DMS53 (cell line): ENCODE results near the gene MAD2L2.
A peak's percentile ranks its signal among the peaks of the same experiment; 100 is the strongest.

Experiments used
- DNase-seq: peaks from one replicate; lab custom pipeline; 2025; lab: John Stamatoyannopoulos, UW

MAD2L2 gene

DNA sequence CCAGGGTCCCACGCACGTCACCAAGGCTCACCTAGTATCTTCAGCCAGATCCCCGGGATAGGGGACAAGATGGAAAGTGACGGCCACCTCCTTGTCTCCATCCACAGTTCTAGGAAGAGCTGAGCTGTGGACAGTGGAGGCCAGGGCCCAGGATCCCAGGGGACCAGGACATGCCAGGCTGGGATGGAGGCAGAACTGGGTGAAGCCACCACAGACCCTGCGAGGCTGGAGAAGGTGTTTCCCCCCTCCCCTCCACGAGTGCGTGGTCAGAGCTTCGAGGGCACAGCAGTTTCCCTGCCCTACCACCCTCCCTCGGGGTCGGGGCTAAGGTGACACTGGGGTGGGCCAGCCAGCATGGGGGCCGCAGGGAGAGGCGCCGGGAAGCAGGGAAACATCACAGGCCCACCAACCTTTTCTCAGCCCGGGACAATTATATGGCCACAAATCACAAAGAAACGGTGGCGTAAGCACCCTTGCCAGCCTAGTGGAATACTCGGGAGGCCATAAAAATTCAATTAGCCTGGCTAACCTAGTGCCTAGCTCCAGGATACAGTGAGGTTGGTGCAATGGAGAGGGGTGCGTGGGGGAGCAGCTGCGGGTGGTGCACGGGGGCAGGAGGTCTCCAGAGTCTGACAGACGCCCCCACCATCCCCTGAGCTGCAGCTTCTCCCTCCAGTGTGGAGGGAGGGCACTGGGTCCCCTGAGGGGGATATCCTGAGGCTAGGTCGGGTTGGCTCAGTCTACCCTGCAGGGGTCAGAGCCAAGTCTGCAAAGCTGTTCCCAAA lies 23.9 kb upstream of the MAD2L2 start:
- no peak for DNase-seq

DNA sequence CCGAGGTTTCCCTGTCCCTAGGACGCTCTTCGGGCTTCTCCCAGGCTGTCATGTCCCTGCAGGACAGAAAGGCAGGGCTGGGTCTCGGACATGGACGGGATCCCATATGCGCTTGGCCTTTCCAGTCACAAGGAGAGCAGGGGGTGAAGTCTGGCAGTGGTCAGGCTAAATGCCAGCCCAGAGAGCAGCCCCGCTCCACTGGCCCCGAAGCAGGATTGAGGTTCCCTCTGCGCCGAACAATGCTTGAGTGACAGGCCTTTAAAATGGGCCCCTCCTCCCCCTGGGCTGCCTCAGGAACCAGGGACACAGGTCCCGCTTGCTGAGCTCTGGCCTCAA lies 23.2 kb upstream of the MAD2L2 start:
- no peak for DNase-seq

DNA sequence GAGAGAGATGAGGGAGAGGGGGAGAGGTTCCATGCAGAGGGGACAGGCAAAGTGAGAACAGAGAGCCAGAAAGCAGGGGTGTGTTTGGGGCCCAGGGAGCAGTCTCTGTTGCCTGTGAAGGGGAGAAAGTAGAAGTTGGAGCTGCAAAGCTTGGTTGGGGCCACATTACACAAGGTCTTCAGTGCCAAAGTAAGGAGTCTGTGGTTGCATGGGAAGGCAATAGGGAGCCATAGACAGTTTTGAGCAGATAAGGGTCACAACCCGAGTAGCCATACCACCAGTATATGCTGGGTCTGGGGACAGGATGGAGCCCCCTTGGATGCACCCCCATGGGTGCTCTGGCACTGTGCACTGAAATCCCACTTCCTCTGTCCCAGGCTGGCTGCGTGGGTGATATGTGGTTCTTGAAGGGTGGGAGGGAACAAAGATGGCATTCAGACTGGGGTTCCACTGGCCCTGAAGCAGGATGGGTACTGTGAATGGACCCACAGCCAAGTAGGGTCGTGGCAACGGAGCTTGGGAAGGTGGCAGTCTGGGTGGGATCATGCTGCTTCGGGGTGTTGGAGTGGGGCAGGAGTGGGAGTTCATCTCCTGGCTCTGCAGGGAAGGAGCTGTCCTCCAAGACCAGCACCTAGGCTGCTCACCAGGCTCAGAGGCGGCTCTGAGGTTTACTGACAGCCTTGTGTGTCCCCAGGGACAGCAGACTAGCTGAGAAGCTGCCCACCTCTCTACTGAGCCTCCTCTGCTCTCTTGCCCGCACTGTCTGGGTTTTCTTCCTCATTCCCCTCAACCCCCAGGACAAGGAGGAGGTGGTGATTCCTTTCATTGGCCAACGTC lies 22.6 kb upstream of the MAD2L2 start:
- DNase-seq = no peak

DNA sequence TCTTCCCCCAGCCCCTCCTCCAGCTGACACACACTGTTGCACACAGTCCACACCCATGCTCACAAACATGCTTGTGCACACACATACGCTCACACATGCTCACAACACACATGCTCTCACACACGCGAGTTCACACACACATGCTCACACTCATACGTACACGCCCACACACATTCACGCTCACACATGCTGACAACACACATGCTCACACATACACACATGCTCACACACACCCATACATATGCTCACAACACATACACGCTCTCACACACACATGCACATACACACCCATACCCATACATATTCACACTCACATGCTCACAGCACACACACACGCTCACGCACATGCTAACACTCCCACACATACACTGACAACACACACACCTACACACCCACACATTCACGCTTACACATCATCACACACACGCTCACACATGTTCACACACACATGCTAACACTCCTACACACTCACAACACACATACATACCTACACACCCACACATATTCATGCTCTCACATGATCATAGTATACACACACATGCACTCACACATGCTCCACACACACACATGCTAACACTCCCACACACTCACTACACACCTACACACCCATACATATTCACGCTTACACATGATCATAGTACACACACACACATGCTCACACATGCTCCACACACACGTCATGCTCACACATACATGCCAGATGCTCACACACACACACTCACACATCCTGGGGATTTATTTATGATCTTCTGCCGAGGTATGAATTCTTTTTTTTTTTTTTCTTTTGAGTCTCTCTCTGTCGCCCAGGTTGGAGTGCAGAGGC lies 21.2 kb upstream of the MAD2L2 start:
- DNase-seq = no peak

DNA sequence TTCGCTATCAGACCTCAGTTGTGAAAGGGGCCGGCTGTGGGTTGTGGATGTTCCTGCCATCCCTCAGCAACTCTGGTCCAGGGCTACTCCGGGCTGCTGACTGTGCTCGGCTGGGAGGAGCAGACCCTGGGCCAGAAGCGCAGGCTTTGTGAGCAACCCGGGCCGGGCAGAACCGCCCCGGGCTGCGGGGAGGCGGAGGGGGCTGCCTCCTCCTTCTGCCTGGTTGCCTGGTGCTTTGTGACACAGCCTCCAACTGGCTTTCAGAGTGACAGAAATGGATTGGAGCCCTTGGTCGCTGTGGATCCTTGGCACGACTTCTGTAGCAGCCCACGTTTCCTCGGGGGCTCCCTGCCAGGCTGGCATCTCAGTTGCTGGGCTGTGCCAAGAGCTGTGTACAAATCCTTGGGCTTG lies 20.6 kb upstream of the MAD2L2 start:
- DNase-seq = peak; percentile 46

DNA sequence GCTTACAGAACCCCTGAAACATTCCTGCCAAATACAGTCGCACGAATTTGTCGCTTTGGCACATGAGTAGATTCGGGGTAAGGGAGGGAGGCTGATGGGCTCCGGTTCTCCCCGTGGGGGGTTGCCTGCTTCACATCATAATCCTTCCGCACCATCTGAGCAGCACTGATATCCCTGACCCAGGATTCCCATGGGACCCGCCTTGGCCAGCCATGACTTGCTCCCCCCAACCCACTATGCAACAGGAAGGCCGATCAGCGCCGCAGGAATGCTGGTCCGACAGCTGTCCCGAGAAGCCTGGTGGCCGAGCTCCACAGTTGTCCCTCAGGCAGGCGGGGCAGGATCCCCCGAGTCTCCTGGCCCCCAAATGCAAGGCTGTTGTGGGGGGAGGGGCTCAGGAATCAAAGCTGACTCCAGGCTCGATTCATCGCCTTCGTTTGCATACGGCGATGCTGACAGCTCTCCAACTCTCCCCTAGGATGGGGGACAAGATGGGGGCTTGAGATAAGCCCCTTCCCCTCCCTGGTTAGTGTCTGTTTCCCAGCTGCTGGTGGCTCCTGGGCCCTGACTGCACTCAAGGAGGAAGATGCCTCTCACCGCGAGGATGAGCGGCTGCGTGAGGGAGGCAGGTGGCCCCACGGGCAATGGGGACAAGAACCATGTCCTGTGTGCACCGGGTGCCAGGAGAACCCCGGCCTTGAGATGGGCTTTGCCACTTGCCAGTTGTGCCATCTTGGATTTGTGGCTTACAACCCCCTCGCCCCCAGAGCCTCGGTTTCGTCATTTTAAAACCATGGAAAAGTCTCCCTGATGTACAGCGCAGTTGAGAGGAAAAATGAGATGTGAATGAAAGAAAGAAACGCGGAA lies 19.9 kb upstream of the MAD2L2 start:
- DNase-seq = no peak

DNA sequence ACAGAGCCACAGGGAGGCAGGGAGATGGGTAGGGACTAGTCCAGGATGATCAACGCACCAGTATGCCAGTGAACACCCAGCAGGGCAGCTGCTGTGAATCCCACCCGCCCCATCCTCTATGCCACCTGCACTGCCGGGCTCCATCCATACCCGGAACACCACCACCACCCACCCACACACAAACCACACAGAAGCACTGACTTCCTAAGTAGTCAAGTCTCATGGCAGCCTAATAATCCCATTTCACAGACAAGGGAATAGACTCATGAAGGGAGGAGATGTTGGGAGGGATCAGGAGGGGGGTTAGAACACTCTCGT lies 16.9 kb upstream of the MAD2L2 start:
- DNase-seq = no peak

DNA sequence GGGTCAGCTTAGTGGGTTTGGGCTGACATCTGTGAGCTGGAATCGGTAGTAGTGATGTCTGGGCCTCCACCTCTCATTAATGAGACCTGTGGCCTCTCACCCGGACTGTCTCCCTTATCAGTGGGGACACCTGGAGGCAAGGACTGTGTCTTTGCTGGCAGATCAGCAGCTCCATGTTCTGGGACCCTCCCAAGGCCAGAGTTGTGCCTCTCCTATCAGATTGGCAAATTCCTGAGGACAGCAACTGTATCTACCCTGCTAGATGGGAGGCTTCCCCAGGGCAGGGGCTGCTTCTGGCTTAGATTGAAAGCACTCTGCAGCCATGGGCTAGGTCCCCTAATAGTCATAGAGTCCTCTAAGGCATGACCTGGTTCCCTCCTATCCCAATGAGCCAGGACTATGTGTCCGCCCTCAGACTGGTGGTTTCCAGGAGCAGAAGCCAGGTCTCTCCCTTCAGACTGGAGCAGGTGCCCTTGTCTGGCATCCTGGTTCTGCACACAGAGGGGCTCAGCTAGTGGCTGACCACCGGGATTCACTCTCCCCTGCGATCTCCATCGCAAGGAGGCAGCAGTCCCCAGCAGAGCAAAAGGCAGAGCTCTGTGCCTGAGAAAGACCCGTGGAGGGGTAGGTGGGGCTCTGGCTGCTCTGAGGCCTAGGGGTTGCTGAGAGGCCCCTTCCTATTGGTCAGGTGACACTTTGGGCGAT lies 16.4 kb upstream of the MAD2L2 start:
- DNase-seq = no peak

DNA sequence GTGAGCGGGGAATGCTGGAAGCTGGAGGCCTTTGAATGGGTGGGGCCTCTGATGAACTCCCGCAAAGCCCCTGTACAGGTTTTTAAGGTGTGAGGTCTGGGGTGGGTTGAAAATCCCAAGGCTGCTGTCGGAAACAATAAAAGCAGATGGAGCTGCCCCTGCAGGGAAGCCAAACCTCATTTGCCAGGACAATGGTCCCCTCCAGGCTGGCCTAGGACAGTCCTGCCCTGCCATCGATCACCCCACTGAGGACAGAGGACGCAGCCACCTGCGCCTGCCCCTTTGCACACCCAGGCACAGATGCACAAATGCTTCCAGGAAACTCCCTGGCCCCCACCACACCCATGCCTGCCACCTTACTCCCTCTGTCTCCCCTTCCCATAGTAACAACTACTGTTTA lies 14.9 kb upstream of the MAD2L2 start:
- no peak for DNase-seq

DNA sequence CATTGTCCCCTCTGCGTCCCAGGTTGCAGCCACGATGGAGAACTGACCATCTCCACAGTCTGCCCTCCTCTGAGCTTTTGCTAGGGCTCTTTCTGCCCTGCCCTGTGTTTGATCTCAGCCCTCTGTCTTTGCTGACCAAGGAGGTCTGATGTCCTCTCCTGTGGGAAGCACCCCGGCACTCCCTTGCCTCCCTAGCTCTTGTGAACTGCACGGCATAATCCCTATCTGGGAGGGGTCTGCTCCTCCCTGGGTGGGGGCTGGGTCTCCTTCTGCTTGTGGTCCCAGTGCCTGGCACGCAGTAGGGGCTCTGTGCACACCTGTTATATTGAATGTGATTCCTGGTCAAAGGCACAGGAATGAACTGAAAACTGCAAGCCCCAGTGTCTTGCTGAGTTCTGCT lies 13.0 kb upstream of the MAD2L2 start:
- DNase-seq = no peak

DNA sequence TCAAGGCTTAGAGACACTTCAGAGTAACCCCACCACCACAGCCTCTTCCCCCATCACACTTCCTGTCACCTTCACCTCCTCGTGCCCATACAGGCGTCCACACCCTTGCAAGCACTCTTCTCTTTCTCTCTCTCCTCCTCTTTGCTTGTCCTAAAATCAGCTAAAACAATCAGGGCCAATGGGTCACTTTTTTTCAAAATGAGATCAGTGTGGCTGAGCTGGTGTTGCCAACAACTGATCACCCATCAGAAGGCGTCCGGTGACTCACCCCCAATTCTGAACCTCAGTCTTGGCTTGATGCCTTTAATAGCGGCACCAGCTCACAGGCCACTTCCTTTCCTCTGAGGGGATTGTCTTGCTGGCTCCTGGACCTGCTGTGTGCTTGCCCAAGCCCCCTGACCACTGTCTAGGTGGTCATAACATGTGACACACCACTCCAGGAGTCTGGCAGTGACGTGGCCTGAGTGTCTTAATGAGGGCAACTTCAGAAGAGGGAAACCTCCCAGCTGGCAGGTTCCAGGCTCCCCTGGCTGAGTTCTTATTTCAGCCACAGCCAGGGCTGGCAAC lies 12.2 kb upstream of the MAD2L2 start:
- DNase-seq = peak; percentile 43

DNA sequence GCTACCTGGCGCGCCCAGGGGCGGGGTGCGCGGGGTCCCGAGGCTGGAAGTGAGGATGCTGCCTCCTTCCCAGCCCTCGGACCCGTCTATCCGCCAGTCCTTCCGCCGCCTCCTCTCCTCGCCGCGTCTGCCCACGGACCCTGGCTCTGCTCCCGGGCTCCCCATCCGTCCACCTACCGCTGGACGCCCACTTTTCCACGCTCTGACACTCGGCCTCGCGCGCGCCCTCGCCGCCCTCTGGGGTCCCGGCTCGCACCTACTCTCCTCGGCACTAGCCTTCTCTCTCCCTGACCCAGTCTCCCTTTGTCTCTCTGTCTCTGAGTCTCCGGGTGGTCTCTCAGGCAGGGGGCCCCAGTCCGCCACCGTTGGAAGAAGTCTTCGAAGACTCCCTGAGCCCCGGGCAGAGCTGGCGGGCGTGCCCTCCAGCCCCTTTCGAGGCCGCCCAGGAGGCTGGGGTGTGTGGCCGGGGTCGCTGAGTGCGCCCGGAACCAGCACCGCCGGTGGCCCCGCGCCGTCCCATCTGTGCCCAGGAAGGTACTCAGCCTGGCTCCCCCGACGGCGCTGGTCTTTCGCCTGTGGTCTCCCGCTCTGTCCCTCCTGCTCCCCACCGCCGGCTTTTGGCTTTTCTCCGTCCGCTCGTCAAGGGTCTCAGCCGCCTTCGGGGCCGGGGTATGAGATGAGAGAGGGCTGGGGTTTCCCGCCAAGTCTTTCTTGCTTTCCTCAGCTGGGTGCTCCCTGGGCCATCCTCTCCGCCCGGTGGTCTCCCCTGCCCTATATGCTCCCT lies 11.2 kb upstream of the MAD2L2 start:
- DNase-seq = no peak

DNA sequence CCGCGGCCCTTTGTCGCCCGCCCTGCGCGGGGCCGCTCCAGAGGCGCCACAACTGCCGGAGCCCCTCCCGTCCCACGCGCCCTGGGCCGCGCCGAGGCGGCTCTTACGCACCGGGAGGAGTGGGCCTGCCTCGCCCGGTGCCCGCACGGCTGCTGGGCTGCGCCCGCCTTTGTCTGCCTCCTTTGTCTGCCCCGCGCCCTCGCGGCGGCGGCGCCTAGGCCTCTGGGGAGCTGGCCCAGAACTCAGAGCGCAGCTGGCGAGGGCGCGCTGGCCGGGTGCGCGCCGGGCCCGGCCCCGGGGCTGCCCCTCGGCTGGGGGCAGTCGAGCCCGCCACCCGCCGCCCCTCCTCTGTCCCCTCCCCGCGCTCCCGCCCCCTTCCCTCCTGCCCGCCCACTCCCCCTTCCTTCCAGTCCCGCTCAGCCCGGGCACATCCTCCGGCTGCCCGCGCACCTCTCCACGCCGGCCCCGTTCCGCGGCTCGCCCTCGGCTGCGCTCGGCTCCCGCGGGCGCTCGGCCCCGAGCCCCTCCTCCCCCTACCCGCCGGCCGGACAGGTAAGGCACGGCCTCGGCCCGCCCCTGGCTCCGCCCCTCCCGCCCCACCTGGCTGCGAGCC lies 10.5 kb upstream of the MAD2L2 start, which contains the start of gene DRAXIN:
DRAXIN (plus strand) TSS at position 409 of the 613 bp plus-strand sequence. CDS start 14,549 bp downstream, outside the sequence.
- peak; percentile 66 for DNase-seq

DNA sequence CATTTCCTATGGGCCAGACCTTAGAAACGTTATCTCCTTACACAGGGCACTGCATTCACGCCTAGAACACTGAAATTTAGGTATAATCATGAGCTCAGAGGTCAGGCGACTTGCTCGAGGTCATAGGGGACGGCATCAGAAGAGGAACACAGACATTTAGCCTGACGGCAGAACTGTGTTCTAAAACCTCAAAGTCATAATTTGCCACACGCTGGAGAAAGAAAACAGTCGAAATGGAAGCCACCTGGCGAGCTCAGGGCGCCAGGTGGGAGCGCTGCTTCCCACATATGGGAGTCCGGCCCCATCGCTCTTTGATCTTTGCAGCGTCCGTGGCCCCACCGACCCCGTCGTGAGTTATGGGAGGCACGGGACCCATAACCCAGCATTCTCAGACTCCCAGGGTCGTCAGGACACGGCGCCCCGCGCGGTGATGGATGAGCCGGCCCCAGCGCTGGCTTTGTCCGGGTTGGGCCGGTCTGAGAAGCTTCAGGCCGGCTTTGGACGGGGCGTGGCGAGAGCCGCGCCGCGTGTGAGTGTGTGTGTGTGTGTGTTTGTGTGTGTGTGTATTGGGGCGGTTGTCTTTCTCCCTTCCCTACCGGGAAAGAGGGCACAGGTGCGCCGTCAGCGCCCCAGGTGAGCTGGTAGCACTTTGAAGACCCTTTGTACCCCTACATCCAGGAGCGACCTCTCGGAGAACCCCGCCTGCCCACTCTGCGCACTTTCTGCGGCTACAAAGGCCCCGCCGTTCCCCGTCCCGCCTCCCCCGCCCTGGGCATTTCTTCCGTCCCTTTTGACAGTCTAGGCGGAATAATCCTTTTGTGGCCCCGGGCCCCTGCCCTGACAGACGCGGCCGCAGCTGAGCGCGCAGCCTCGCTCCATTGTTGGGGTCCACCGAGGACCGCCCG lies 9.7 kb upstream of the MAD2L2 start:
- DNase-seq = peak; percentile 75

DNA sequence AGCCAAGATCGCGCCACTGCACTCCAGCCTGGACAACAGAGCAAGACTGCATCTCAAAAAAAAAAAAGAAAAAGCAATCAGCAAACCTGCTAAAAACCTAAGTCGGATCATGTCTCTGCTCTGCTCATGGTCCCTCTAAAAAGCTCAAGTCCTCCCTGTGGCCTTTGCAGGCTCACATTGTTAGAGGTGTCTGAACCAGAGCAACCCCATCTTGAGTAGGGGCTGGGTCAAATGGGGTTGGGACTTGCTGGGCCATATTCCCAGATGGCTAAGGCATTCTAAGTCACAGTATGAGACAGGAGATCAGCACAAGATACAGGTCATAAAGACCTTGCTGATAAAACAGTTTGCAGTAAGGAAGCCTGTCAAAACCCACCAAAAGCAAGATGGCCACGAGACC lies 7.6 kb upstream of the MAD2L2 start:
- no peak for DNase-seq

DNA sequence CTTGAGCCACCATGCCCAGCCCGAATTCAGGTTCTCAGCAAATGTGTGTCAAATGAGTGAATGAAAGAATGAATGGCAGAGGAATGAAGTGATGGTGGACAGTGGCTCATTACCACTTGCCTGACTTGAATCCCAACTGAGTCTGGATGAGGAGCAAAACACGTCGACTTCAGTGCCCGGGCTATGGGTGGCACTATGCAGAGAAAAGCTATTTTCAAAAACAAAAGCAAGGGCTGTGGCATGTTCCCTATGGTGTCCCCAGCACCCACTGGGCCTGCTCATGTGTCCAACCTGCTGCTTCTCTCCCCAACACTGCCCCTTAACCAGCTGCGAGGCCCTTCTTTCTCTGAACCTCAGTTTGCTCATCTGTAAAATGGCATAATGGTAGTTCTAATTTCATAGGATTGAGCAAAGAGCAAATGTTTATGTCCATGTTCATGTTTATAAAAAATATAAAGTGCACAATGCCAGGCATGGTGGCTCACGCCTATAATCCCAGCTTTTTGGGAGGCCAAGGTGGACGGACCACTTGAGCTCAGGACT lies 4.3 kb upstream of the MAD2L2 start:
- no peak for DNase-seq

DNA sequence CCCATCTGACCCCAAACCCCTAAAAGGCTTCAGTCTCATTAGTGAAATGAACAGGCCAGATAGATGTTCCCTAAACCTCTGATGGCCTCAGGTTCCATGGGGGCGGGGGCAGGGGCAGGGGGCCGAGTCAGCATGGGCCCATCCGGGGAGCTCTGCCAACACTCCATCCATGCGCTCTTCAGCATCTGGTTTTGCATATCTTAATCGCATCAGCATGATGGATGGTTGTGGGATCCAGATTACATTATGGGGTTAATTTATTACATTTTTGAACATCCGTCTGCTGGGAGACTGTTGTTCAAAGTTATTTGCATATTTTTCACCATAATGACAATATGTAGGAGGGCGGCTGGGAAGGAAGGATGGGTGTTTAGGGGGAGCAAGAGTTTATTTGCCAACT lies 3.1 kb upstream of the MAD2L2 start:
- no peak for DNase-seq

DNA sequence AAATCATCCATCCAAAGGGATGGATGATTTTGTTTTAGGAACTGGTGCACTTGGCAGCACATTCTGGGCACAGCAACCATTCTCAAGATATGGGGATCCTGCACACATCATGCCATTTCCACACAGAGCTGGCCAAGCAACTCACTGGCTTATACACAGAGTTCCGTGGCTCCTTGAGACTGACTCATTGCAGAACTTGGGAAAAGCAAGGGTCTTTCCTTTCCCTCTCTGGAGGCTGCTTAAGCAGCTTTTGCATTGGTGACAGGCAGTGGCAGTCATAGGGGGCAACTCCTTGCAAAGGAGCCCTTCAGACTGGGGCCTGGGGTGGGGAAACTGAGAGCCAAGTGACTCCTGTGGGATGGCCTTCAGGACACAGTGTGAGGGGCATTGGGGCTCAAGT lies 1.9 kb upstream of the MAD2L2 start:
- no peak for DNase-seq
